HG03575 (cell line): ENCODE results near the gene SWT1.
A peak's percentile ranks its signal among the peaks of the same experiment; 100 is the strongest.

ENCODE experiments used
- ATAC-seq: cut with Tn5 transposase; IDR thresholded peaks from one replicate; pipeline ENCODE4 v1.9.1; 2021; ENCODE audit not compliant: unreplicated experiment, insufficient number of reproducible peaks, low FRiP score; ENCODE audit errors: extremely low read depth

Gene SWT1, protein sequence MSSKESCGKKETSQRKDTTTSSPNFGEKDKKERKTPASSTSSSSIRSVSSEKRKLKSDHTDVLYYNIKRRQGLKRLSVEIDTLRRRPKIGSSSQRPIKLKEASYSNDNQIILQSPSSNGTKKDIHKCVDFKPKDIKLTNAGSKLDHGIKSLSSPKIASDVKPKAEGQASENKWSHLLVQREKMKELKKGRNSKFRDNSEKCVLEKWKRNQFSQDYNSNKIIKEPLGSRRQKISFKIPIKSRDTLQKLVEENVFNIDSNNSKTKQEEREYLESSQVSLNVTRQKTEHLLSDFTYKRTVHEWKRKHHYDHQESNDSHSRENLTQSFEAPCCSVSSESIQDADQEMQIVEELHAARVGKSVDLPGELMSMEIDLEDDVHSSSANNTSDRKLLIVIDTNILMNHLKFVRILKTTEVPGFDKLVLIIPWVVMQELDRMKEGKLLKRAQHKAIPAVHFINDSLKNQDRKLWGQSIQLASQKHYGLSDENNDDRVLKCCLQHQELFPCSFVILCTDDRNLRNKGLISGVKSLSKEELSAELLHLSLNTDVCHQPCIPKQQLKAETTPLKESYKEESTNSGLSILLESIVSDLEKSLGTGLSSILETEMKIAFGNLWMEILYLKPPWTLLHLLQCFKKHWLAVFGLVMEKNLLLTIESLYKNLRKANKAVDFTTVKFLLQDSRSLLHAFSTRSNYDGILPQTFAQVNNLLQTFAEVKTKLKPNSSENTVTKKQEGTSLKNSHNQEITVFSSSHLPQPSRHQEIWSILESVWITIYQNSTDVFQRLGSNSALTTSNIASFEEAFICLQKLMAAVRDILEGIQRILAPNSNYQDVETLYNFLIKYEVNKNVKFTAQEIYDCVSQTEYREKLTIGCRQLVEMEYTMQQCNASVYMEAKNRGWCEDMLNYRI

DNA sequence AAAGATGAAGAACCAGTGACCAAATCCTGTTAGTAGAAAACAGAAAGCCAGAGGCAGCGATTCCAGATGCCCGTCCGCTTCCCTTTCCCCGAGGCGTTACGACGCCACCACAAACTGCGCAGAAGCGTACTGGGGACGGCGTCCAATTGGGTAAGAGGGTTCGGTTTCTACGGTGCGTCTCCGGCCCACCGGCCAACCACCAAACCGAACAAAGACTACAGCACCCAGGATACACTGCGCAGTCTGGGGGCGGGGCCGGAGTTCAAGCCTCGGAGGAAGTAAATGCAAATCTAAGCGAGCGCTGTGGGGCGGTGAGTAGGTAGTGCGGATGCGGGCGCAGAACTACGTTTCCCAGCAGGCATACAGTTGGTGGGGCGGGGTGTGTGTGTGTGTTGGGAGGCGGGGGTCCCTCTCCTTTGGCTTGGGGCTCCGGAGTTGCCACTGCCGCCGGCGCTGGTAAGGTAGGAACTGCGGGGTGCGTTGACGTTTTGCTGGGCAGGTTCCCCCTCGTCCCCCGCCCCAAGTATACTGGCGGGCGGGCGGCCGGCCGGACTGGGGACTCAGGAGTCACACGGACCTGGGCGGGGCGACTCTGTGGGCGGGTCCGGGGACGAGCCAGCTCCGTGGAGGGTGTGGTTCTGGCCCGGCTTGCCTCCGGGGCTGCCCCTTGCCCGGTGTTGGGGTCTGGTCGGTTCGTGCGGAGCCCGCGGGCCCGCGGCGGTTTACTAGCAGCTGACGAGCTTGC, at the start of gene SWT1, which contains the start of gene TRMT1L:
SWT1 (plus strand) TSS at position 314 of the 745 bp plus-strand sequence. CDS start 3,675 bp downstream, outside the sequence.
TRMT1L (minus strand) TSS at position 100 of the 745 bp plus-strand sequence. CDS start 241 bp downstream, outside the sequence.
- peak; percentile 93 for ATAC-seq

DNA sequence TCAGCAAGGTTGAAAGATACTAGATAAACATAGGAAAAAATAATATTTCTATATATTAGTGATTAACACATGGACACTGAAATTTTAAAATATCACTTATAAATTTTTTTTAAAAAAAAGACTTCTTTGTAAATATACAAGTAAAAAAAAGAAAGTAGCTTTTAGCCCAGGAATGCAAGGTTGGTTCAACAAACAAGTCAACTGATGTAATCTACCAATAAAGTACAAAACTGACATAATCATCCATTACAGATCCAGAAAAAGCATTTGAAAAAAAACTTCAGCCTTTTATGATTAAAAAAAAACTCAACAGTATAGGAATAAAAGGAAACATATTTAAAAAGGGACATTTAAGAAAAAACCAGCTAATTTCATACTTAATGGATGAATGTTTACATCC, 48.6 kb upstream of the SWT1 start:
- ATAC-seq: no peak

DNA sequence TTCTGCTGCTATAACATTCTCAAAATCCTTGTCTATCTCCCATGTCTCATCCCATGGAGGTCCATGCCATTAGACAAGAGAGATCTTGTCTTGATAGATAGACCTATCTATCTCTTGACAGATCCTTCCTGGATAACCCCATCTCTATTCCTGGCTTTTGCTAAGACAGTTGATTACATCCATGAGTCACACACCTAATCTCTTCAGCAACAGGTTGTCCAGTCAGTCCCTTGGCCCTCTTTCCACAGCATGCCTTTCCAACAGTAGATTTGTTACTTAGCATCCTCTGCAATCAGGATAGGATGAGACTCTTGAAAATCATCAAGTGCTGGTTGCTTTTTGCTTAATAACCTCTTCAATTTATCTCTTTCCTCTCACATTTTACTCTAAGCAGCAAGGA, 46.8 kb upstream of the SWT1 start:
- ATAC-seq: no peak

DNA sequence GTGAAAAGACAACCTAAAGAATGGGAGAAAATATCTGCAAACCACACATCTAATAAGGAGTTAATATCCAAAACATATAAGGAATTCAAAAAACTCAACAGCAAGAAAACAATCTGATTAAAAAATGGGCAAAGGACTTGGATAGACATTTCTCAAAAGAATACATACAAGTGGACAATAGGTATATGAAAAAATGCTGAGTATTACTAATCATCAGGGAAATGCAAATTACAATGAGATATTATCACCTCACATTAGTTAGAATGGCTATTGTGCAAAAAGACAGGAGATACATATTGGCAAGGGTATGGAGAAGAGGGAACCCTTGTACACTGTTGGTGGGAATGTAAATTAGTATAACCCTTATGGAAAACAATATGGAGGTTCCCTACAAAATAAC, 45.1 kb upstream of the SWT1 start:
- ATAC-seq: no peak

DNA sequence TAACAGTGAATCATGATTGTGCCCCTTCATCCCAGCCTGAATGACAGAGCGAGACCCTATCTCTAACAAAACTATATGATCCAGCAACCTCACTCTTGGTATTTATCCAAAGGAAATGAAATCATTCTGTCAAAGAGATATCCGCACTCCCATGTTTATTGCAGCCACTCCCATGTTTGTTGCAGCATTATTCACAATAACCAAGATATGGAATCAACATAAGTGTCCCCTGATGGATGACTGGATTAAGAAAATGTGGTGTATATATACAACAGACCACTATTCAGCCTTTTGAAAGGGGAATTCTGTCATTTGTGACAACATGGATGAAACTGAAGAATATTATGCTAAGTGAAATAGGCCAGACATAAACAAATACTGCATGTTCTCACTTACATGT, 44.6 kb upstream of the SWT1 start:
- no peak for ATAC-seq

DNA sequence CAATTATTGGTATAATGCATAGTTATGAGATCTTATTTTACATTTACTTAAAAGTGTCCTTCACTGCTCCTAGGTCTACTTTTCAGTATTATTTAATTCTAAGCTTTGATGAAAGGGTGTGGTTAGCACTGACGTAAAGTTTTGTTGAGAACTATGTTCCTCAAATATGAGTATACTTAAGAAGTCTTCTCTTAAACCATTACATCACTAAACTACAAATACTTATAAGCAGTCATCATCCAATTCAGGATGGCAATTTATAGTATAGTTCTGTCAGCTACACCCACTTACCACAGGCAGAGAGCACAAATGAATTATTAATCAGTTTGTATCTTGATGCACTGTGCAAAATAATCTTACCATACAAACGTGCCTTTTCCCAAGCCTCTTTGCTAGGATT, 27.3 kb upstream of the SWT1 start:
- no peak for ATAC-seq

DNA sequence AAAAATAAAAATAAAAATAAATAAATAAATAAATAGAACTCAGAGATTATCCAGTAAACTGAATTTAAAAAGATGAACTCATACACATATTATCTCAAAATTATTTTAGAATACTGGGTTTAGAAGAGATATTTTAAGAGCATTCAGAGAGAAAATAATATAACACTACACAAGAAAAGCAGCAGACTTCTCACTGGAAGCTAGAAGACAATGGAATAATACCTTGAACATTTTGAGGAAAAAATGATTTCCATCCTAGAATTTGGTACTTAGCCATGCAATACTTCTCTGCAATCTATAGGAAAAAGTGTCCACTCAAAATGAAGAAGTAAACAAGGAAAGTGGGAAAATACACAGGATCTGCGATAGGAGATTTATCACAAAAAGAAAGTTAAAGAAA, 24.4 kb upstream of the SWT1 start:
- ATAC-seq: no peak

DNA sequence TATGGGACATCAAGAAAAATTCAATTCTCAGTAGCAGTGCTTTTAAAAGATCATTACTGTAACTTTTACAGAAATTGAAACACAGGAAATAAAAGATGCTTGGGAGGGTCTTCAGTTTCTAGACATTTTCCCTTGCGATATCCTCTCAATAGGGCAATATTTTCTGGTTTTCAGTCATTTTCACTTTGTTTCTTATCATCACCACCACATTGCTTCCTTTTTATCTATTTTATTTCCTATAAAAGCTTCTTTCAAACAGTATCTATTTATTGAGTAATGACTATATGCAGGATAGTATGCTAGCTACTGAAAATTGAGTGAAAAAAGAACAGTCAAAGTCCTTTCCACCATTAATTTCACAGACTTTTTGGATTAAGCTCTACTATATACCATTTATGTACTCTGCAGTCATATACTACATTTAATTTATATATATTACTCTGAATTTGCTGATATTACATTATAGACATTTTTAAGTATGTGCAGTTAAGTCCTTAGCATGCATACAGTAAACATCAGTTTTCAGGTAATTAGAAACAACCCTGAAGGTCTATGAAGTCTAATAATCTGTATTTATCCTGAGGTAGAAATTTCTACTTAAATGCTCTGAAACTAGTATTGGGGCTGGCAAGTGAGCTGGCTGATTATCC, 18.9 kb upstream of the SWT1 start:
- ATAC-seq: no peak

DNA sequence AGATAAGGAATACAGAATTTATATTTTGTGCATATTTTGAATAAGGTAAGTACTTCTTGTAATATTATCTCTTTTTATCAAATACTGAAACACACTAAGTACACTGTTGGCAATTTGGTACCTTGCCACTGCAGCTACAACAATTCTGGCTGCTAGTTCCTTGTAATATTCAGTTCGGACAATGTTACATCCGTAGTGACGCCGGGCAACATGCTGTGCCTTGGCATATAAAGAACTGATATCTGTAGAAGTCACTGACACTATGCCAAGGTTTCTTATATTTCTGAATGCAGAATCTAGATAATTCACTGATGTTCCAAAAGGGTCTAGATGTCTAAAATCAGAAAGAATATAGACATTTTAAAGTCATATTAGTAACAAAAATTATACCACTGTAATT, 17.7 kb upstream of the SWT1 start:
- ATAC-seq: no peak

DNA sequence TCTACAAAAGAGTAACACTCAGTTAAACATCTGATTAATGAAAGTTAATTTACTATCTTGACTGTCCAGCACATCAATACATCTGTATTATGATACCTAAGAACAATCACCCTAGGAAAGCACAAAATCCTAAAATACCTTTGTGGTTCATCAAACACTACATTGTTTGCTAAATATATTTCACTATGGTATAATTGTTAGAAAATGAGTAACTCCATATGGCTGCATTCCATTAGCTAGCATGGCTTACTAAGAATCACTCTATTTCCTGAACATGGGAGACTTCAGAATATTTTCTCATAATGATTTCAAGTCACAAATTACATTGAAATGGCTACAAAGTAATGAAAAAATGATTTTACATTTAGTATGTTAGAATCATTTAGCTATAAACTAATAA, 12.7 kb upstream of the SWT1 start:
- ATAC-seq: no peak

DNA sequence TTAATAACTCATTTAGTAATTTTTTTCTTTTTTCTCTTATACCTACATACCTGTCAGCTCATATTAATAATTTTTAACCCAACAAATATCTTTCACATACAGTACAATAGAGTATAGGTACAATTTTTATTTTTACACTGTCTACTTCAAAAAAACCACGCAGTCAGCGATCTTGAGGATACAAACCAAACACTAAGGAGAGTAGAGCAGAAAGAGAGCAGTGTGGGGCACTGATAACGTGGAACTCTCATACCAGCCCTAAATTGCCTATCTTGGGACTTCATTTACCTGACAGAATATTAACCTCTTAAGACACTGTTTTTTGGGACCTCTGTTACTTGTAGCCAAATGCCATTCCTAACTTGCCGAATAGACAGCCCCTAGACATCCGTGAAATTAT, 5.8 kb upstream of the SWT1 start:
- no peak for ATAC-seq

DNA sequence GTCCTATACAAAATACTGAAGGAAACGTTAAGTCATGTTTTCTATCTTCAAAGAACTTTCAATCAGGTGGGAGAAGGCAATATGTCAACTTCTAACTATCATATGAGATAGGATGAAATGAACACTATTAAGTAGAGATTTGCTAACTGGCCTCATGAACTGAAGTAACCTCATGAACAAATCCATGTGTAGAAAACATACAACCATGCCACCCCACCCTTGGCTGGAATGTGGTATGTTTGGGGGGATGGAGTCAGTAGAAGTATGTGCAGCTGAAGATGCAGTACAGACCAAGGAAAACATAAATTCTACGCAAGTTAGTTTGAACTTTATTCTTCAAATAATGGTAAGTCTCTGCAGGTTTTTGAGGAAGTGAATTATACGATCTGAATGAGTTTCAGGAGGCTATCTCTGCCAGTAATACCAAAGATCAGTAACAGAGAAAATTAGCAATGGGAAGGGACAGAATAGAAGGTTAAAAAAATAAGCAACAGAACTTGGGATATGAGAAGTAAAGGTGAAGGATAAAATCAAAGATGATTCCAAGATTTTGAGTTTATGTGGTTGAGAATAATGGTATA, 4.7 kb upstream of the SWT1 start:
- ATAC-seq: no peak

DNA sequence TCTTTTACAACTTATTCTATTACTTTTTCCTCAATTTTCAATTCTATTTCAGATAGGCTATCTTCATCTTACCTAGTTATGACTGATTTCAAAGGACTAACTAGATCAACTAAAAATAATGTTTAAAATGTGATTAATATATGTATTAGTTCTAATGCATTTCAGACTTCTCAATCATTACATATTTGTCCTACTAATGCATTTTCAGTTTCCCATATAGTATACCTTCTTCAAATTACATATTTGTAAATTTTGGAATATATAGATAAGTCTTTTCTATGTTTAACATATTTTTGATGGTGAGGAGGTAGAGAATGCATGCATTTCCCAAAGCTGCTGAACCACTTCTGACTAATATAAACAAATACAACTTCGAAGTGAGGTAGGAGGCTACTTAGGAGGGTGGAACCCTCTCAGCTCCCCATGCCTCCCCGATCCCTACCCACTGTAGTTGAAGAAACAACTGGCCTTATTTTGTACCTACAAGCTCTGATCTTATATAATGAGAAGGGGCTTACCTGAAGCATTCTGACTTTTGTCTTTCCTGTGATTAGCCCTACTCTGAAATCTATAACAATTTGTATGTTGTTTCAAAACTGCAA, 2.0 kb upstream of the SWT1 start:
- ATAC-seq: no peak

DNA sequence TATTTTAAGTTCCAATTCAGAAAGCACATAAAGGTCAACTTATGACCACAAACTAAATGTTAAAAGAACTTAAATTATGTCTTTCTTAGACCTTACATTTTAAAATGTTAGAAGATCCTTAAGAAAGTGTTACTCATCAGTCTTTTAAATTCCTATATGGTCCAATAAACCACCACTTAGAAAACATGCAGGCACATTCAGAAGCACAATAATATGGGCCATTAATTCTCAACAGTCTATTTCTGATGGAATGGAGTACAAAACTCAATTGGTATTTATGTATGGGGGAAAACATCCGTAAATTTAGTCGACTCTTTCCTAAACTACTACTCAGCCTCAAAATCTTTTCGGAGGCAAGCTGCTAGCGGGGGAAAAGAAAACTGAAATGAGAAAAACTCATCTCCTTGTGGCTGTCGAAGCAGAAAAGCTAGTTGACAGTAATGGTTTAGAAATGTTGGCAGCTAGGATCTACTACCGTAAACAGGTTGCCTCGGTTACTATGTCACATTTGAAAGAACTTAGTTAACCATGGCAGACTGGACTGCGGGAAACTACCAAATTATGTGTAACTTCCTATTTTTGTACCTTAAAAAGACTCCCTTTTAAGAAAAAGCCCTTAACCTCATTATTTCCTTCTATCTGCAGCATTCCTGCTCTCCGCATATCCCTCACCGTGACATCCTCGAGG, 1.2 kb upstream of the SWT1 start:
- no peak for ATAC-seq

DNA sequence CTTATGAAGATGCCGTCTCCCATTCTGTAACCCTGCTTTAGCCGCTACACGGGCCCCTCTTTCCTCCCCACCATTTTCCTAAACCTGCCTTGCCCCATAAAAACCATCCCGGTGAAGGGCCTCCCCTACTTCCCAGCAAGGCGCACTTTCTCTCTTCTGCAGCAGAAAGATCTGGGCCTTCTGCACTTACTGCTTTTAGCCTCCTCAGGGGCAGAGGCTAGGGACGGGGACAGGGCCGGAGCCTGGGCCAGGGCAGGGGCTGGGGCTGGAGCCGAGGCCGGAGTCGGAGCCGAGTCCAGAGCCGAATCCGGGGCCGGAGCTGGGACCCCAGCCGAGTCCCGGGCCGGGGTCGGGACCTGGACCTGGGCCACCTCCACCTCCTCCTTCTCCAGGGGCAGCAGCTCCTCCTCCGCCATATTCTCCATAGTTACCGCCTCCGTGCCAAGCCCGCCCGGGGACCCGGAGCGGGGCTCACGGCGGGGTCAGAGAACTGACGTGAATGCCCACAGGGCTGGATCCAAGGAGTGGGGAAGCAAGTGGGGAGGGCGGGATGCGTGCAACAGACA, 596 bp upstream of the SWT1 start:
- peak; percentile 4 for ATAC-seq

DNA sequence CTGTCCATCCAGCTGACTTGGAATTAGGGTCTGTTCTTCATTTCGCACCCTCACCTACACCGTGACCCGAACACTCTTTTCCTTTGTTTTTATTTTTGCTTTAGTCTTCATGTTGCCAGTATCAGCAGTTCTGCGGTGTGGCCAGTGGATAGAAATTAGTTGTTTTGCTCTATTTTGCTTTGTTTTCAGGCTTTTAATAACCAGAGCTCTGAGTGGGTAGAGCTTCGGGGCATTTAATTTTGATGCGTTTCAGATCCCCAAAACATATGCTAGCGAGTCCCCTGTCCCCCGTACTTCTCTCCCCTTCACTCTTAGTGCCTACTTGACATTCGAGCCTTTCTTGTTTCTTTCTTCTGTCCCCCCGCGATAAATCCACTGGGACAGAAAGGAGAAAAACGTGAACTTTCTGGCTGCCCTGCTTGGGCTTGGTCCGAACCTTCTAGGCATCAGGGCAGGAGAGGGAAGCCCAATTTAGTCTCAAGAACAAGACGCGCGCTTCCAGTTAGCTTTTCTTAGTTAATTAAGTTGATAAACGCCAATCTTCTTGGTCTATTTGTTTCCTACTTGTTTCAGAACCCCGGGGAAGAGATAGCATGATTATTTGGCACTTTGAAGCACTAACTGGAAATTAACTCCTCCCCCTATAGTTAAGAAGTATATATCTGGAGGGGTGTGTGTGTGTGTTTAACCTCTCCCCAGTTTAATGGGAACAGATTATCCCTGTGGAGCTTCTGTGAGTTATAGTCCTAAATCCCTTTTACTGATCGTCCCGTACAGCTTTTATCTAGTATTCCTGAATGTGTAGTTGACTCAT, 839 bp downstream of the SWT1 start:
- no peak for ATAC-seq

DNA sequence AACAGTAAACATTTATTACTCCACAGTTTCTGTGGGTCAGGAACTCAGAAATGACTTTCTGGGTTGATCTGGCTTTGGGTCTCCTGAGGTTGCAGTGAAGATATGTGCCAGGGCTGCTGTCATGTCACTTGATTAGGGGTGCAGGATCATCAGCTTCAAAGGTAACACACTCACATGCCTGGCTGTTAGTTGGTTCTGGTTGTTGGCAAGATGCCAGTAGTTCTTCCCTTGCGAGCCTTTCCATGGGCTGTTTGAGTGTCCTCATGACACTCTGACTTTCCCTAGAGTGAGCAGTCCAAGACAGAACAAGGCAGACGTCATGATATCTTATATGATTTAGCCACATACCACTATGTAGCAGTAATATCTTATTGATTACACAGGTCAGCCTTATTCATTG, 1.8 kb downstream of the SWT1 start:
- ATAC-seq: no peak
